Panc1 (cell line): ENCODE measurements around the gene CLEC17A.

ENCODE experiments used
- TF ChIP-seq, protein P1 (sequence below), 2 experiments: IDR thresholded peaks; 2 replicates each; pipeline ENCODE4 v1.6.1; 2011 to 2012; ENCODE audit warnings: low read depth in 2 of 2, control low read depth in 1 of 2, low read length in 1 of 2, mild to moderate bottlenecking in 1 of 2, moderate library complexity in 1 of 2; ENCODE audit not compliant: insufficient read depth in 1 of 2
- TF ChIP-seq, protein P2 (sequence below): fragments of 450-650 bp; IDR thresholded peaks from 2 replicates; pipeline ENCODE4 v1.5.1; 2017; ENCODE audit warnings: mild to moderate bottlenecking

DNA sequence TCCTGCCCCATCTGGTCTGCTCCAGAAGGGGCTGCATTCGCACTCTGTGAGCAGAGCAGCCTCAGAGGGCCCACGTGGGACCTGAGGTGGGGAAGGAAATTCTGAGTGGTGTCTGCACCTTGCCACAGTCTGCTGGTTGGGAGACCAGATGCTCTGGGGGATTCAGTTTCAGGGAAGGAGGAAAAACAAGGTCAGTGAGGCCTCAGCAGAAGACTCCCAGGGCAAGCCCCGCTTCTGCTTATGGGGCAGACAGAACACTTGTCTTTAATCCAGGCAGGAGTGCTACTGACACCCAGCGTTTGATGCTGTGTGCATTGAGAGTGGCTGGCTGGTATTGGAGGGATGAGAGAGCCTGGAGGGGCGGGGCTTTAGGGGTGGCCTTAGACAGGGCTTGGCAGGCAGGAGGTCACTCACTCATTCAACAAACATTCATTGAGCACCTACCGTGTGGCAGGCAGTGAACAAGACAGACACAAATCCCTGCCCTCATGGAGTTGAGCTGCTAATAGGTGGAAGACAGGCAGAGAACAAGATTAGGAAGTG is 4.9 kb upstream of the CLEC17A start:
- TF ChIP-seq, protein P1, sequence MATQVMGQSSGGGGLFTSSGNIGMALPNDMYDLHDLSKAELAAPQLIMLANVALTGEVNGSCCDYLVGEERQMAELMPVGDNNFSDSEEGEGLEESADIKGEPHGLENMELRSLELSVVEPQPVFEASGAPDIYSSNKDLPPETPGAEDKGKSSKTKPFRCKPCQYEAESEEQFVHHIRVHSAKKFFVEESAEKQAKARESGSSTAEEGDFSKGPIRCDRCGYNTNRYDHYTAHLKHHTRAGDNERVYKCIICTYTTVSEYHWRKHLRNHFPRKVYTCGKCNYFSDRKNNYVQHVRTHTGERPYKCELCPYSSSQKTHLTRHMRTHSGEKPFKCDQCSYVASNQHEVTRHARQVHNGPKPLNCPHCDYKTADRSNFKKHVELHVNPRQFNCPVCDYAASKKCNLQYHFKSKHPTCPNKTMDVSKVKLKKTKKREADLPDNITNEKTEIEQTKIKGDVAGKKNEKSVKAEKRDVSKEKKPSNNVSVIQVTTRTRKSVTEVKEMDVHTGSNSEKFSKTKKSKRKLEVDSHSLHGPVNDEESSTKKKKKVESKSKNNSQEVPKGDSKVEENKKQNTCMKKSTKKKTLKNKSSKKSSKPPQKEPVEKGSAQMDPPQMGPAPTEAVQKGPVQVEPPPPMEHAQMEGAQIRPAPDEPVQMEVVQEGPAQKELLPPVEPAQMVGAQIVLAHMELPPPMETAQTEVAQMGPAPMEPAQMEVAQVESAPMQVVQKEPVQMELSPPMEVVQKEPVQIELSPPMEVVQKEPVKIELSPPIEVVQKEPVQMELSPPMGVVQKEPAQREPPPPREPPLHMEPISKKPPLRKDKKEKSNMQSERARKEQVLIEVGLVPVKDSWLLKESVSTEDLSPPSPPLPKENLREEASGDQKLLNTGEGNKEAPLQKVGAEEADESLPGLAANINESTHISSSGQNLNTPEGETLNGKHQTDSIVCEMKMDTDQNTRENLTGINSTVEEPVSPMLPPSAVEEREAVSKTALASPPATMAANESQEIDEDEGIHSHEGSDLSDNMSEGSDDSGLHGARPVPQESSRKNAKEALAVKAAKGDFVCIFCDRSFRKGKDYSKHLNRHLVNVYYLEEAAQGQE (IDR thresholded peaks at IDR 0.05; ENCODE audit: insufficient read depth in 1 of 2, low read depth in 2 of 2, low read length in 1 of 2) = no peak
- TF ChIP-seq, protein P2, sequence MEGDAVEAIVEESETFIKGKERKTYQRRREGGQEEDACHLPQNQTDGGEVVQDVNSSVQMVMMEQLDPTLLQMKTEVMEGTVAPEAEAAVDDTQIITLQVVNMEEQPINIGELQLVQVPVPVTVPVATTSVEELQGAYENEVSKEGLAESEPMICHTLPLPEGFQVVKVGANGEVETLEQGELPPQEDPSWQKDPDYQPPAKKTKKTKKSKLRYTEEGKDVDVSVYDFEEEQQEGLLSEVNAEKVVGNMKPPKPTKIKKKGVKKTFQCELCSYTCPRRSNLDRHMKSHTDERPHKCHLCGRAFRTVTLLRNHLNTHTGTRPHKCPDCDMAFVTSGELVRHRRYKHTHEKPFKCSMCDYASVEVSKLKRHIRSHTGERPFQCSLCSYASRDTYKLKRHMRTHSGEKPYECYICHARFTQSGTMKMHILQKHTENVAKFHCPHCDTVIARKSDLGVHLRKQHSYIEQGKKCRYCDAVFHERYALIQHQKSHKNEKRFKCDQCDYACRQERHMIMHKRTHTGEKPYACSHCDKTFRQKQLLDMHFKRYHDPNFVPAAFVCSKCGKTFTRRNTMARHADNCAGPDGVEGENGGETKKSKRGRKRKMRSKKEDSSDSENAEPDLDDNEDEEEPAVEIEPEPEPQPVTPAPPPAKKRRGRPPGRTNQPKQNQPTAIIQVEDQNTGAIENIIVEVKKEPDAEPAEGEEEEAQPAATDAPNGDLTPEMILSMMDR = no peak
